Astrocyte of the cerebellum (primary cell): ENCODE measurements around the gene MKS1.

Experiments used
- DNase-seq: peaks from one replicate; pipeline ENCODE4 v3.0.0-alpha.2; 2011; ENCODE audit warnings: low read depth
- H3K4me3 ChIP-seq: 2 replicates; pipeline ENCODE4 v1.5.1; 2011; ENCODE audit warnings: mild to moderate bottlenecking, low read depth, low read length, moderate library complexity
- CTCF ChIP-seq: IDR thresholded peaks from 2 replicates; pipeline ENCODE4 v1.5.1; 2012; ENCODE audit warnings: low read length, low read depth, moderate library complexity, mild to moderate bottlenecking; ENCODE audit errors: missing control alignments
- in situ Hi-C: cut with HindIII; loops from 2 replicates; pipeline ENCODE4 v1.10.0; 2017; ENCODE audit warnings: low sequenced_read_pairs

The MKS1 gene

GRCh38 chr17:58181796-58182195 lies 37.3 kb downstream of the MKS1 start:
- no peak overlapping the region for H3K4me3 ChIP-seq
- no peak for DNase-seq
- in situ Hi-C loops = no loop called here
- no peak for TF ChIP-seq CTCF

GRCh38 chr17:58176200-58176599 lies 42.9 kb downstream of the MKS1 start:
- no peak overlapping the region for H3K4me3 ChIP-seq
- DNase-seq = no peak
- TF ChIP-seq CTCF = no peak
- in situ Hi-C loops = no loop called here

DNA sequence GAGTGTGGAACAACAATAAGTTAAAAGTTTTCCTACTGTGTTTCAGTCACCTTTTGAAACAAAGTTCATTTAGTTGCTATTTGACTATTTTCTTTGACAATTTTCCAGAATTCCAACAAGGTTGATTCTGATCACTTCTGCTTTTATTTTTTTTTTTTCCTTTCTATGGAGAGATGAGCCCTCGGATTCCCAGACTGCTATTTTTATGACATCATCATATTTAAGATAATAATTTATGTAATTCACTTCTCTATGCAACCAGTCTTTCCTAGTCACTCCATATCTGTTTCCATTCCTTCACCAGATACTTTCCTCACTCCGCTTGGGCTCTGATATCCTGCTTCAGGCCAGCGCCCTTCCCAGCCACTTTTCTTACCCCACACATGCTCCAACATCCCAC lies 44.2 kb downstream of the MKS1 start:
- TF ChIP-seq CTCF = no peak
- no peak for DNase-seq
- in situ Hi-C loops = loop anchor here (5.0 kb wide), 1 partner anchor 62 kb away; the partner anchor contains the start of gene LPO
- H3K4me3 ChIP-seq = no peak overlapping the region

DNA sequence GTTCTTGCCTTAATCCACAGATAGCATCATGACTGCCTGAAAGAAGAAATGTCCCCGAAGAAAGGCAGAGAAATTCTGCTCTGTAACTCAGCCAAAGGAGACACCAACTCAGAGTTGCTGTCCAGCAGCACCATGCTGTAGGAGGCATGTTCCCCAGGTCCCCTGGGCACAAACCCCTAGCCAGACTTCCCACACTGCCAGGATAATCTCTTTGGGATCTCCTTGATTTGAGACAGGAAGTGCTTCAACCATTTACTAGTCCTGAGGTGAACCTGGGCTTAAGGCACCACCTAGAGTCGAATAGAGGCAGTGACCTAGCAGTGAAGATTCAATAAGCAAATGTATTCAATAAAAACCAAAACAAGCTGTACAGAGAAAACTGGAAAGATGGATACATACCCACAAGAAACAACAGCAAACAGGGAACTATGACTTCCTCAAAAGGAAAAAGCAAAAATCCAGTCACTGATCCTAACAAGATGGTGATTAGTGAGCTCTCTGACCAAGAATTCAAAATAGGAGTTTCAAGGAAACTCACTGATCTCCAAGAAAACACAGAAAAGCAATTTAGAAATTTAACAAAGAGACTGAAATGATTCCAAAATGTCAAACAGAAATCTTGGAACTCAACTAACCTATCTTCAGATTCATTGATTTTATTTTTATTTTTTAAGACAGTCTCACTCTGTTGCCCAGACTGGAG lies 46.5 kb downstream of the MKS1 start:
- H3K4me3 ChIP-seq = no peak overlapping the region
- TF ChIP-seq CTCF = peak; percentile 50
- in situ Hi-C loops = loop anchor here (5.0 kb wide), 1 partner anchor 65 kb away; the partner anchor contains the start of gene LPO
- no peak for DNase-seq

- no peak for DNase-seq
- in situ Hi-C loops = loop anchor here (5.0 kb wide), 1 partner anchor 67 kb away; the partner anchor contains the start of gene LPO
- no peak for TF ChIP-seq CTCF
- no peak overlapping the region for H3K4me3 ChIP-seq
Measured at GRCh38 chr17:58170622-58171021, 48.4 kb downstream of the MKS1 start.

DNA sequence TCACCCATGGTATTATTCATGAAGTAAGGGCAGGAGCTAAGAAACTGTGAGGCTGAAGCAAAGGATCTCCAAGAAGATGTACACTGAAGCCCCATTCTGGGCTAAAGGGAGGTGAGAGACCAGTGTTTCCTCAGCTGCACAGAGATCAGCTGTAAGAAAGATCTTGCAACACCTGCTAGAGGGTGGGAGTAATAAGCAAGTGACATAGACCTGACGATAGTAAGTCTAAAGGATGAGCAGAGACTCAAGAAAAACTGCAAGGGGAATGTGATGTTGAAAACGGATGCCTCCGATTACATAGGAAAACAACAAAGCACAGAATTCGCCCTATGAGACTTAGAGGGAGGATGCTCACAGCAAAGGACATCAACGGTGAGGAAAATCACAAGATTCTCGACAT lies 52.4 kb downstream of the MKS1 start, which contains the start of gene OR4D2:
OR4D2 (plus strand) TSS at position 301 of the 400 bp plus-strand sequence. CDS start 2,674 bp downstream, outside the sequence.
- no peak within 1 kb of the TSS for H3K4me3 ChIP-seq
- in situ Hi-C loops = no loop called here
- DNase-seq = no peak
- TF ChIP-seq CTCF = no peak
